Measurements from ENCODE around the gene TIGAR.

DNA sequence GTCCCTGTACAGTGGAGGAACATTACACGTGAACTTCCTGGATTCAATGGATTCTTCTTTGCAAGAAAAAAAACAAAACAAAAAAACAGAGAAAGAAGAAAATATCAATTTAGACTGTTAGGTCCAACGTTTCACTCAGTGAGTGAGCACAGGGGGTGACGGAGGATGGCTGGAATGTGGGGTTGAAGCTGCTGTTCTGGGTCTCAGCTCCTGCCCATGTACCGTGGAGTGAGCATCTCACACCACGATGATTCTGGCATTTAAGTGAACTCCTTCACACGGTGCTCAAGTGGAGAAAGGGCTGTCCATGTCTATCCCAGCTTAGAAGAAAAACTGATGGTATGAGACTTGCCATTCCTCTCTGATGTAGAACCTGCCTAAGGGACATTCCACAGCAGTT lies 24.3 kb upstream of the TIGAR start:
- TF ChIP-seq, protein P1, sequence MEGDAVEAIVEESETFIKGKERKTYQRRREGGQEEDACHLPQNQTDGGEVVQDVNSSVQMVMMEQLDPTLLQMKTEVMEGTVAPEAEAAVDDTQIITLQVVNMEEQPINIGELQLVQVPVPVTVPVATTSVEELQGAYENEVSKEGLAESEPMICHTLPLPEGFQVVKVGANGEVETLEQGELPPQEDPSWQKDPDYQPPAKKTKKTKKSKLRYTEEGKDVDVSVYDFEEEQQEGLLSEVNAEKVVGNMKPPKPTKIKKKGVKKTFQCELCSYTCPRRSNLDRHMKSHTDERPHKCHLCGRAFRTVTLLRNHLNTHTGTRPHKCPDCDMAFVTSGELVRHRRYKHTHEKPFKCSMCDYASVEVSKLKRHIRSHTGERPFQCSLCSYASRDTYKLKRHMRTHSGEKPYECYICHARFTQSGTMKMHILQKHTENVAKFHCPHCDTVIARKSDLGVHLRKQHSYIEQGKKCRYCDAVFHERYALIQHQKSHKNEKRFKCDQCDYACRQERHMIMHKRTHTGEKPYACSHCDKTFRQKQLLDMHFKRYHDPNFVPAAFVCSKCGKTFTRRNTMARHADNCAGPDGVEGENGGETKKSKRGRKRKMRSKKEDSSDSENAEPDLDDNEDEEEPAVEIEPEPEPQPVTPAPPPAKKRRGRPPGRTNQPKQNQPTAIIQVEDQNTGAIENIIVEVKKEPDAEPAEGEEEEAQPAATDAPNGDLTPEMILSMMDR (IDR thresholded peaks at IDR 0.05; ENCODE audit: low read depth, low read length, missing input control) = no peak
- TF ChIP-seq, protein P2, sequence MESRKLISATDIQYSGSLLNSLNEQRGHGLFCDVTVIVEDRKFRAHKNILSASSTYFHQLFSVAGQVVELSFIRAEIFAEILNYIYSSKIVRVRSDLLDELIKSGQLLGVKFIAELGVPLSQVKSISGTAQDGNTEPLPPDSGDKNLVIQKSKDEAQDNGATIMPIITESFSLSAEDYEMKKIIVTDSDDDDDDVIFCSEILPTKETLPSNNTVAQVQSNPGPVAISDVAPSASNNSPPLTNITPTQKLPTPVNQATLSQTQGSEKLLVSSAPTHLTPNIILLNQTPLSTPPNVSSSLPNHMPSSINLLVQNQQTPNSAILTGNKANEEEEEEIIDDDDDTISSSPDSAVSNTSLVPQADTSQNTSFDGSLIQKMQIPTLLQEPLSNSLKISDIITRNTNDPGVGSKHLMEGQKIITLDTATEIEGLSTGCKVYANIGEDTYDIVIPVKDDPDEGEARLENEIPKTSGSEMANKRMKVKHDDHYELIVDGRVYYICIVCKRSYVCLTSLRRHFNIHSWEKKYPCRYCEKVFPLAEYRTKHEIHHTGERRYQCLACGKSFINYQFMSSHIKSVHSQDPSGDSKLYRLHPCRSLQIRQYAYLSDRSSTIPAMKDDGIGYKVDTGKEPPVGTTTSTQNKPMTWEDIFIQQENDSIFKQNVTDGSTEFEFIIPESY (IDR thresholded peaks at IDR 0.05) = no peak
- TF ChIP-seq RXRA (IDR thresholded peaks at IDR 0.05) = no peak
- TF ChIP-seq SP1 (IDR thresholded peaks at IDR 0.05) = no peak
- TF ChIP-seq, protein P3, sequence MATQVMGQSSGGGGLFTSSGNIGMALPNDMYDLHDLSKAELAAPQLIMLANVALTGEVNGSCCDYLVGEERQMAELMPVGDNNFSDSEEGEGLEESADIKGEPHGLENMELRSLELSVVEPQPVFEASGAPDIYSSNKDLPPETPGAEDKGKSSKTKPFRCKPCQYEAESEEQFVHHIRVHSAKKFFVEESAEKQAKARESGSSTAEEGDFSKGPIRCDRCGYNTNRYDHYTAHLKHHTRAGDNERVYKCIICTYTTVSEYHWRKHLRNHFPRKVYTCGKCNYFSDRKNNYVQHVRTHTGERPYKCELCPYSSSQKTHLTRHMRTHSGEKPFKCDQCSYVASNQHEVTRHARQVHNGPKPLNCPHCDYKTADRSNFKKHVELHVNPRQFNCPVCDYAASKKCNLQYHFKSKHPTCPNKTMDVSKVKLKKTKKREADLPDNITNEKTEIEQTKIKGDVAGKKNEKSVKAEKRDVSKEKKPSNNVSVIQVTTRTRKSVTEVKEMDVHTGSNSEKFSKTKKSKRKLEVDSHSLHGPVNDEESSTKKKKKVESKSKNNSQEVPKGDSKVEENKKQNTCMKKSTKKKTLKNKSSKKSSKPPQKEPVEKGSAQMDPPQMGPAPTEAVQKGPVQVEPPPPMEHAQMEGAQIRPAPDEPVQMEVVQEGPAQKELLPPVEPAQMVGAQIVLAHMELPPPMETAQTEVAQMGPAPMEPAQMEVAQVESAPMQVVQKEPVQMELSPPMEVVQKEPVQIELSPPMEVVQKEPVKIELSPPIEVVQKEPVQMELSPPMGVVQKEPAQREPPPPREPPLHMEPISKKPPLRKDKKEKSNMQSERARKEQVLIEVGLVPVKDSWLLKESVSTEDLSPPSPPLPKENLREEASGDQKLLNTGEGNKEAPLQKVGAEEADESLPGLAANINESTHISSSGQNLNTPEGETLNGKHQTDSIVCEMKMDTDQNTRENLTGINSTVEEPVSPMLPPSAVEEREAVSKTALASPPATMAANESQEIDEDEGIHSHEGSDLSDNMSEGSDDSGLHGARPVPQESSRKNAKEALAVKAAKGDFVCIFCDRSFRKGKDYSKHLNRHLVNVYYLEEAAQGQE (IDR thresholded peaks at IDR 0.05) = no peak
- TF ChIP-seq RAD21 (IDR thresholded peaks at IDR 0.05) = no peak
- no peak for TF ChIP-seq JUND (IDR thresholded peaks at IDR 0.05)
- TF ChIP-seq YY1 (IDR thresholded peaks at IDR 0.05) = no peak
- TF ChIP-seq, protein P4, sequence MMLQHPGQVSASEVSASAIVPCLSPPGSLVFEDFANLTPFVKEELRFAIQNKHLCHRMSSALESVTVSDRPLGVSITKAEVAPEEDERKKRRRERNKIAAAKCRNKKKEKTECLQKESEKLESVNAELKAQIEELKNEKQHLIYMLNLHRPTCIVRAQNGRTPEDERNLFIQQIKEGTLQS (IDR thresholded peaks at IDR 0.05) = no peak
- TF ChIP-seq TAF1 (conservative IDR thresholded peaks at IDR 0.05) = no peak
- TF ChIP-seq GABPA (IDR thresholded peaks at IDR 0.05 in 1 of 2, conservative IDR thresholded peaks at IDR 0.05 in 1 of 2) = no peak
- TF ChIP-seq FOXA1 (IDR thresholded peaks at IDR 0.05) = no peak
- TF ChIP-seq, protein P5, sequence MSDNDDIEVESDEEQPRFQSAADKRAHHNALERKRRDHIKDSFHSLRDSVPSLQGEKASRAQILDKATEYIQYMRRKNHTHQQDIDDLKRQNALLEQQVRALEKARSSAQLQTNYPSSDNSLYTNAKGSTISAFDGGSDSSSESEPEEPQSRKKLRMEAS (IDR thresholded peaks at IDR 0.05) = no peak
- TF ChIP-seq HNF4A (conservative IDR thresholded peaks at IDR 0.05) = no peak
